B cell (primary cell): ENCODE results near the gene IPMK. TPM values are rescaled to one million over a fixed set of nuclear protein-coding genes. Genes with fewer than 3 reads are reported as not detected.

Source experiments
- ATAC-seq: fragments of 200-7000 bp; cut with Tn5 transposase; one replicate; pipeline ENCODE4 v1.10.0; 2021; ENCODE audit warnings: low read depth, mild to moderate bottlenecking, moderate number of reproducible peaks, moderate library complexity
- CTCF ChIA-PET: fragments of 350-600 bp; sonication (Branson Sonifier 250); formaldehyde crosslinking; loops from one replicate; lab custom pipeline; 2021; ENCODE audit warnings: antibody characterized with exemption, inconsistent platforms; lab: Charles Lee
- POLR2A ChIA-PET: fragments of 350-600 bp; sonication (Branson Sonifier 250); formaldehyde crosslinking; loops from one replicate; lab custom pipeline; 2021; ENCODE audit warnings: antibody characterized with exemption; lab: Charles Lee
- DNase-seq: peaks from one replicate; pipeline ENCODE4 v3.0.0; 2013
- H2AFZ ChIP-seq: 2 replicates; pipeline ENCODE4 v1.6.1; 2012; ENCODE audit warnings: mild to moderate bottlenecking, low read depth, low read length; ENCODE audit not compliant: insufficient read depth, poor library complexity, severe bottlenecking
- H3K27ac ChIP-seq, 2 donors: 1 replicate in 1 of 2; 2 replicates in 1 of 2; pipeline ENCODE4 v1.5.1; 2012 to 2013; ENCODE audit warnings: low read length in 2 of 2, mild to moderate bottlenecking in 2 of 2, moderate library complexity in 1 of 2
- H3K27me3 ChIP-seq, 4 experiments: fragments of 200-600 bp in 1 of 4; sonication (generic) in 1 of 4; replicated peaks in 1 of 4; 1 replicate in 2 of 4; 2 replicates in 2 of 4; pipeline versions ENCODE4 v1.6.1 to v1.7.0; 2013 to 2016; ENCODE audit warnings: low read length in 3 of 4, mild to moderate bottlenecking in 2 of 4, mixed read lengths in 1 of 4, moderate library complexity in 1 of 4; ENCODE audit not compliant: insufficient read depth in 4 of 4, control insufficient read depth in 3 of 4; ENCODE audit errors: control extremely low read depth in 1 of 4
- H3K36me3 ChIP-seq, 2 experiments: replicated peaks in 1 of 2; 1 replicate in 1 of 2; 2 replicates in 1 of 2; pipeline versions ENCODE4 v1.6.1 to v1.7.1; 2013; ENCODE audit warnings: low read length in 1 of 2; ENCODE audit not compliant: insufficient read depth in 2 of 2, control insufficient read depth in 1 of 2; ENCODE audit errors: control extremely low read depth in 1 of 2, extremely low read depth in 1 of 2
- H3K4me1 ChIP-seq, 2 donors: fragments of 200-600 bp in 1 of 2; sonication (generic) in 1 of 2; 1 replicate in 1 of 2; 2 replicates in 1 of 2; pipeline versions ENCODE4 v1.5.1 to v1.6.1; 2013 to 2017; ENCODE audit warnings: low read length in 2 of 2; ENCODE audit not compliant: control insufficient read depth in 2 of 2, insufficient read depth in 2 of 2
- H3K4me2 ChIP-seq: replicated peaks from 2 replicates; pipeline ENCODE3; 2012; ENCODE audit warnings: mild to moderate bottlenecking, low read depth, low read length; ENCODE audit not compliant: poor library complexity, severe bottlenecking
- H3K4me3 ChIP-seq, 5 experiments: fragments of 200-600 bp in 1 of 5; sonication (generic) in 1 of 5; 1 replicate in 3 of 5; 2 replicates in 2 of 5; pipeline versions ENCODE4 v1.5.1 to v1.7.0; 2011 to 2016; ENCODE audit warnings: low read length in 4 of 5, mild to moderate bottlenecking in 4 of 5, low read depth in 2 of 5, control low read depth in 1 of 5, moderate library complexity in 1 of 5; ENCODE audit not compliant: insufficient read depth in 1 of 5; ENCODE audit errors: control extremely low read depth in 1 of 5, extremely low read depth in 1 of 5
- H3K79me2 ChIP-seq: fragments of 200-600 bp; sonication (generic); one replicate; pipeline ENCODE4 v1.6.0; 2016; ENCODE audit warnings: low read length; ENCODE audit not compliant: control insufficient read depth, insufficient read depth
- H3K9ac ChIP-seq: fragments of 200-600 bp; sonication (generic); 2 replicates; pipeline ENCODE4 v1.6.1; 2017; ENCODE audit warnings: mild to moderate bottlenecking, low read length, moderate library complexity
- H3K9me3 ChIP-seq, 3 donors: one replicate each; pipeline versions ENCODE4 v1.6.1 to v1.7.1; 2013; ENCODE audit warnings: low read length in 2 of 3; ENCODE audit not compliant: control insufficient read depth in 2 of 3, insufficient read depth in 1 of 3; ENCODE audit errors: control extremely low read depth in 1 of 3
- H4K20me1 ChIP-seq: 2 replicates; pipeline ENCODE4 v1.6.0; 2012; ENCODE audit warnings: mild to moderate bottlenecking, low read length; ENCODE audit not compliant: insufficient read depth, control insufficient read depth, poor library complexity, severe bottlenecking
- H3K27ac Mint-ChIP-seq: one replicate; pipeline ENCODE4 v1.8.0; 2021; ENCODE audit warnings: mixed read lengths
- H3K27me3 Mint-ChIP-seq: one replicate; pipeline ENCODE4 v1.8.0; 2021; ENCODE audit warnings: mixed read lengths
- H3K4me1 Mint-ChIP-seq: one replicate; pipeline ENCODE4 v1.8.0; 2021; ENCODE audit warnings: mixed read lengths
- H3K4me3 Mint-ChIP-seq: one replicate; pipeline ENCODE4 v1.8.0; 2021; ENCODE audit warnings: mixed read lengths
- H3K9me3 Mint-ChIP-seq: one replicate; pipeline ENCODE4 v1.8.0; 2022; ENCODE audit warnings: mixed read lengths; ENCODE audit not compliant: insufficient read depth
- EZH2 ChIP-seq: IDR thresholded peaks from 2 replicates; pipeline ENCODE4 v1.6.1; 2012; ENCODE audit warnings: borderline replicate concordance, low read depth, mild to moderate bottlenecking, moderate library complexity, low read length; ENCODE audit not compliant: insufficient read depth, poor library complexity, severe bottlenecking
- WGBS: methylation state at CpG from one replicate; pipeline ENCODE4 v1.1.5; 2013; ENCODE audit warnings: missing lambda C conversion rate; ENCODE audit not compliant: insufficient coverage; 5-methylcytosine and 5-hydroxymethylcytosine counted together
- intact Hi-C: fragments of 100-400 bp; cut with micrococcal nuclease; formaldehyde crosslinking; loops from one replicate; pipeline ENCODE4 v1.10.0; 2022
- polyA plus RNA-seq: library from polyadenylated mRNA; depleted of rRNA; stranded (reverse); fragments of >200 nt; gene quantifications from 2 replicates; pipeline ENCODE4 v1.2.3, GENCODE V29; 2012
- total RNA-seq, 2 donors: library from RNA; stranded (reverse); fragments of 120-200 nt in 1 of 2; gene quantifications; 1 replicate in 1 of 2; 2 replicates in 1 of 2; pipeline versions ENCODE4 v1.2.3 to v1.2.4, GENCODE V29; 2013 to 2022
- TF ChIP-seq, protein P1 (sequence below): fragments of 200-600 bp; IDR thresholded peaks from one replicate; pipeline ENCODE4 v1.8.0; 2022; ENCODE audit warnings: antibody characterized with exemption, mild to moderate bottlenecking

Gene IPMK
- total and polyA plus RNA-seq, 2 donors (not counting 1 experiment from before 2014, with no cell fraction given), result 1.9 to 8.6 TPM

DNA sequence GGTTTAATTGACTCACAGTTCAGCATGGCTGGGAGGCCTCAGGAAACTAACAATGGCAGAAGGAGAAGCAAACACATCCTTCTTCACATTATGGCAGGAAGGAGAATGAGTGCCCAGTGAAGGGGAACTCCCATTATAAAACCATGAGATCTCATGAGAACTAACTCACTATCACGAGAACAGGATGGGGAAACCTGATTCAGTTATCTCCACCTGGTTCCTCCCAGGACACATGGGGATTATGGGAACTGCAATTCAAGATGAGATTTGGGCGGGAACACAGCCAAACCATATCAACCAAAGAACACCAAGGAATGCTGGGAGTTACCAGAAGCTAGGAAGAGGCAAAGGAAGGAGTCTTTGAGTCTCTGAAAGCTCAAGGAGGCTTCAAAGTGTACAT is 94.3 kb downstream of the IPMK start:
- H3K27ac ChIP-seq, result no peak overlapping the region
- no peaks in the 10 kb centered on the region for H3K9me3 ChIP-seq
- no peaks in the 10 kb centered on the region for H3K4me1 ChIP-seq
- peaks cover 5% of the 10 kb centered on the region for H3K27me3 Mint-ChIP-seq
- H3K27ac Mint-ChIP-seq, result no peak overlapping the region
- no peak overlapping the region for H3K4me3 ChIP-seq
- CTCF ChIA-PET, result interaction anchor here (1.5 to 14.0 kb wide), 3 partner anchors 10 to 127 kb away, joined by 4 to 407 read pairs (median 14); no protein-coding TSS in a partner anchor
- intact Hi-C loops, result no loop called here
- no peak overlapping the region for H3K9ac ChIP-seq
- H3K4me3 Mint-ChIP-seq, result no peak overlapping the region
- no peaks in the 10 kb centered on the region for H3K4me1 Mint-ChIP-seq
- ATAC-seq, result no peak
- peaks cover 0 to 4% (median 0%) of the 10 kb centered on the region in 4 experiments for H3K27me3 ChIP-seq
- H3K79me2 ChIP-seq, result no peaks in the 10 kb centered on the region
- H3K36me3 ChIP-seq, result no peaks in the 10 kb centered on the region
- H4K20me1 ChIP-seq, result no peaks in the 10 kb centered on the region
- DNase-seq, result no peak
- no peaks in the 10 kb centered on the region for H3K9me3 Mint-ChIP-seq
- WGBS, result no CpG with 5 or more reads among the region's 2 CpGs
- no peak for TF ChIP-seq EZH2
- TF ChIP-seq, protein P1, sequence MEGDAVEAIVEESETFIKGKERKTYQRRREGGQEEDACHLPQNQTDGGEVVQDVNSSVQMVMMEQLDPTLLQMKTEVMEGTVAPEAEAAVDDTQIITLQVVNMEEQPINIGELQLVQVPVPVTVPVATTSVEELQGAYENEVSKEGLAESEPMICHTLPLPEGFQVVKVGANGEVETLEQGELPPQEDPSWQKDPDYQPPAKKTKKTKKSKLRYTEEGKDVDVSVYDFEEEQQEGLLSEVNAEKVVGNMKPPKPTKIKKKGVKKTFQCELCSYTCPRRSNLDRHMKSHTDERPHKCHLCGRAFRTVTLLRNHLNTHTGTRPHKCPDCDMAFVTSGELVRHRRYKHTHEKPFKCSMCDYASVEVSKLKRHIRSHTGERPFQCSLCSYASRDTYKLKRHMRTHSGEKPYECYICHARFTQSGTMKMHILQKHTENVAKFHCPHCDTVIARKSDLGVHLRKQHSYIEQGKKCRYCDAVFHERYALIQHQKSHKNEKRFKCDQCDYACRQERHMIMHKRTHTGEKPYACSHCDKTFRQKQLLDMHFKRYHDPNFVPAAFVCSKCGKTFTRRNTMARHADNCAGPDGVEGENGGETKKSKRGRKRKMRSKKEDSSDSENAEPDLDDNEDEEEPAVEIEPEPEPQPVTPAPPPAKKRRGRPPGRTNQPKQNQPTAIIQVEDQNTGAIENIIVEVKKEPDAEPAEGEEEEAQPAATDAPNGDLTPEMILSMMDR, result no peak
- POLR2A ChIA-PET, result no interaction called here
- H3K4me2 ChIP-seq, result no peak overlapping the region
- H2AFZ ChIP-seq, result no peak overlapping the region

DNA sequence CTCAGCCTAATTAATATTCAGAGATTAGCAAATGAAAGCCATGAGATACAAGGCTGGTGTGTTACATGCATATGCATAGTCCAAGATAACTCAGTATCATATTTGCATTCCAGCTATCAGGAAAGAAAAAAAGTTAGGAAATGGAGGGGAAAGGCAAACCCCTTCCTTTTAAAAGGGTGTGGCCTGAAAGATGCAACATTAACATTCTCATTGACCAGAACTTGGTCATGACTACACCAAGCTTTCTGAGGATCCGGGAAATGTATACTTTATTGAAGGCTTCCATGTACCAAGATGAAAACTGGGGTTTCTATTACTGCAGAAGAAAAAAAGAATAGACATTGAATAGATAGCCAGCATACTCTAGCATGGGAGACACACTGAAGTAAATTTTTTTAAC is 96.5 kb downstream of the IPMK start:
- ATAC-seq, result no peak
- Histone ChIP-seq H3K9ac (no peak overlapping the region), H3K36me3 (no peaks in the 10 kb centered on the region), H4K20me1 (no peaks in the 10 kb centered on the region), H3K4me2 (no peak overlapping the region), H3K79me2 (no peaks in the 10 kb centered on the region), H3K4me3 (no peak overlapping the region), H3K27ac (no peak overlapping the region), H2AFZ (no peak overlapping the region), H3K4me1 (no peaks in the 10 kb centered on the region), H3K9me3 (no peaks in the 10 kb centered on the region), H3K27me3 (peaks cover 0 to 4% (median 0%) of the 10 kb centered on the region in 4 experiments)
- CTCF ChIA-PET, result interaction anchor here (14.0 kb wide), 1 partner anchor 122 kb away, joined by 407 read pairs; no protein-coding TSS in a partner anchor
- Mint-ChIP-seq H3K27ac (no peak overlapping the region), H3K9me3 (no peaks in the 10 kb centered on the region), H3K27me3 (peaks cover 15% of the 10 kb centered on the region), H3K4me3 (no peak overlapping the region), H3K4me1 (no peaks in the 10 kb centered on the region)
- no CpG with 5 or more reads among the region's 1 CpG for WGBS
- intact Hi-C loops, result no loop called here
- POLR2A ChIA-PET, result no interaction called here
- DNase-seq, result no peak
- no peak for TF ChIP-seq EZH2
- TF ChIP-seq, protein P1, result no peak
